Measurements from ENCODE around the gene CWH43.
"Not testable (repeated sequence)": the region's sequence is repeated elsewhere in the genome, so short reads cannot be mapped to it uniquely, and the experiment has no call there.

The CWH43 gene

GRCh38 chr4:48979914-48980579 lies 6.0 kb upstream of the CWH43 start:
- no peak for DNase-seq

DNA sequence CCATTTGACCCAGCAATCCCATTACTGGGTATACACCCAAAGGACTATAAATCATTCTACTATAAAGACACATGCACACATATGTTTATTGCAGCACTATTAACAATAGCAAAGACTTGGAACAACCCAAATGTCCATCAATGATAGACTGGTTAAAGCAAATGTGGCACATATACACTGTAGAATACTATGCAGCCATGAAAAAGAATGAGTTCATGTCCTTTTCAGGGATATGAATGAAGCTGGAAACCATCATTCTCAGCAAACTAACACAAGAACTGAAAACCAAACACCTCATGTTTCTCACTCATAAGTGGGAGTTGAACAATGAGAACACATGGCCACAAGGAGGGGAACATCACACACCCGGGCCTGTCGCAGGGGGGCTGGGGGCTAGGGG lies 2.1 kb upstream of the CWH43 start:
- DNase-seq, result not testable (repeated sequence)

- DNase-seq, result no peak
These were observed 486 bp upstream of the CWH43 start for GRCh38 chr4:48985602-48985975.

DNA sequence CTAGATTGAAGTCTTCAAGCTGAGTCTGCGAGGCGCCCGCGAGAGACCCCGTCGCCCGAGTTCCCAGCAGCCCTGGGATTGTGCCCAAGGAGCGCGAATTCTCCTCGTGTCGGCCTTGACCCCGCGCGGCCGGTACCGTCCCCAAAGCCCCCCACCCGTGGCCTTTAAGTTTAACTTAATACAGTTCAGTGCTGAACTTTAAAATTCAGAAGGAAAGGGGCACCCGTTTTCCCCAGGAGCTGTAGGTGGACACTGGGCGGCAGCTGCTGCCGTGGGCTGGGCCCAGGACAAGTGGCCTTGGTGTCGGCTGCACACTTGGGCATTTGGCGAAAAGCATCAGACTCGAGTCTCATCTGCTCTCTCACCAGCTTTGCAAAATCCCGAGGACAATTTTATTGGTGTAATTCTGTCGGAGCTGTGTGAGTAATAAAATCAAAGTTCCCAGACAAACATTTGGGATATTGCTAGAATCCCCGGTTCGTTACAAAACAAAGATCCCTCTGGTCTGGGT lies 634 bp downstream of the CWH43 start:
- no peak for DNase-seq

DNA sequence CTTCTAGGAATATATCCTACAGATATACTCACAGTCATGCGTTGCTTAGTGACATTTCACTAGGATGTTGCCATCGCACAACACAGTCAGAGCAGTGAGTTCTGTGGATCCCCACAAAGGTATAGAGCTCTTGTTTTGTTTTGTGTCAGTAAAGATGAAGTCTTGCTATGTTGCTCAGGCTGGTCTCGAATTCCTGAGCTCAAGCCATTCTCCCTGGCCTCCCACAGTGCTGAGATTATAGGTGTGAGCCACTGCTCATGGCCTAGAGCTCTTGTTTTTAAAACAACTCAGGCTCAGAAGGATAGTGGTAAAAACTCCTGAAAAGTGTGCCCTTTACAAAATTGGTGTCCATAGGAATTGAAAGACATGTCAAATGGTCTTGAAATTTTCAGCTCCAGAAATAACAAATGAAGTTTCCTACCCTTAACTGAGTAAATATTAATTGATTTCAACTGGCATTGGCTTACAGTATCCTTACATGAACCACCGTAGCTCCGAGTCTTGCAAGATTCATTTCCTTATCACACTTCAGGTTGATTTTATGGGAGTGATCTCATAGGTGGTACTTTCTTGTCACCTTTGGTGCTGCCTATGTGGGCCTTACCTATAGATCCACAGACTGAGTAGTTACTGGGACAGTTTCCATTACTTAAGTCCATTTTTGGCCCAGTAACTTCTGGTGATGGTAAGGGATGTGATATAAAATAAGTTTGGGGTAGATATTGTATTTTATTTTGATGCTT lies 3.6 kb downstream of the CWH43 start:
- DNase-seq, result no peak

DNA sequence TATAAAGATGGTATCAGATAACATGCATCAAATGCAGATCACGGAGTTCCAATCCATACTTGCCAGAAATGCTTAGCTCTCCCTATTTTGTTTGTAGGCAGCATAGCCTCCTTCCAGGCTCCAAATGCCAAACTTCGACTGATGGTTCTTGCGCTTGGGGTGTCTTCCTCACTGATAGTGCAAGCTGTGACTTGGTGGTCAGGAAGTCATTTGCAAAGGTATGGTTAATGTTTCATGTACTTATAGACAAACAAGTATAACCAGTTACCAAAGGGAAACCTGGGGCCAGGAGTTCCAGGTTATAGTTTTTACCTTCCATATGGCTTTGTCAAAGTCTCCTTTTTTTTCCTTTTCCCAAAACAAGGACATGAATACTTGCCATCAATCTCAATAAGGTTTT lies 5.3 kb downstream of the CWH43 start:
- DNase-seq, result no peak

DNA sequence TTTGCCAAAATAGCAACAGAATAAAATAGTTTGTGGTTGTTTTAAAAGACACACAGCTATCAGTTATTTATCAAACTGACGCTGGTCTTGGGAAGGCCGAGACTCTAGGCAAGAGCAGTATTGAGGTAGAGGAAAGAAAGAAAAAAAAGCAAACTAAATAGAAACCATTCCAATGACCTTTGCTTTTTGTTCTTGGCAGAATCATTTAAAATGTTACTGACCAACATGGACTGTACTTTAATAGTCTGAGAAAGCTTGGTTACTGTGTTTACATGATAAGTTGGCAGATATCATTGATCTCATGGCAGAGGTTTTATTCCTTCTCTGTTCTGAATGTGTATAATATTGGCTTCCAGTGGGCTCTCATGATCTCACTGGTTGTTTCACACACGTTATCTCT lies 11.9 kb downstream of the CWH43 start:
- no peak for DNase-seq

DNA sequence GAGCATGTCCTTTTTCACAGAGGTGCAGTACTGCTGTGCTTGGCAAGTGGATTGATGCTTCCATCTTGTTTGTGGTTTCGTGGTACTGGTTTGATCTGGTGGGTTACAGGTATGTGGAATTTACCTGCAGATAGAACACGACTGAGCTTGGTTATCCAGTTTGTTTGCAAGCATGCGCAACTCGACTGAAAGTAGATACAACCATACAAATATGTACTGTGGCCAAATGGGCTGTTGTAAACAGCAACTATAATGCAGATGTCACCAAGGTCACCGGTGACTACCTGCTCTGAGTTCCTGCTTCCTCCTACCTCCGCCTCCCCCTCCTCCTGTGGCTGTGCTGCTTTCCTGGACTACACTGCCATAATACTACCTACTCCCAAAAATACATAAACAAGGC lies 12.4 kb downstream of the CWH43 start:
- DNase-seq, result no peak

DNA sequence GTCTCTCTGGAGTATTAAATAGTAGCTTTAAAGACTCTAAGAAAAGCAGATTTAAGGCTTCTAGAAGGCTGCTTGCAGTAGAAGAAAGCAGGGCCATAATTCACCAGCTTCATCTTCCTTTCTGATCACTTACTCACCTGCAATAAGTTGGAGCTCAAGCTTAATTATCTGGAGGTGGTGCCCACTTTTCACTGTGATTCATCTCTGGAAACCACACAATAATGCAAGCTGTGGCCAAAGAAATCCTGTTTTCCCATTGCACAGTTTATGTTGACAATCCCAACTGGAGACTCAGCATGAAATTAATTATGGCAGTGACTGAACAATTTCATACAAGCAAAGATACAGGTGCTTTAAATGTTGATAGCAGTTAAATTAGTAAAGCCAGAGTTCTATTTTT lies 14.7 kb downstream of the CWH43 start:
- no peak for DNase-seq

GRCh38 chr4:49002931-49003330 lies 16.9 kb downstream of the CWH43 start:
- DNase-seq, result no peak

DNA sequence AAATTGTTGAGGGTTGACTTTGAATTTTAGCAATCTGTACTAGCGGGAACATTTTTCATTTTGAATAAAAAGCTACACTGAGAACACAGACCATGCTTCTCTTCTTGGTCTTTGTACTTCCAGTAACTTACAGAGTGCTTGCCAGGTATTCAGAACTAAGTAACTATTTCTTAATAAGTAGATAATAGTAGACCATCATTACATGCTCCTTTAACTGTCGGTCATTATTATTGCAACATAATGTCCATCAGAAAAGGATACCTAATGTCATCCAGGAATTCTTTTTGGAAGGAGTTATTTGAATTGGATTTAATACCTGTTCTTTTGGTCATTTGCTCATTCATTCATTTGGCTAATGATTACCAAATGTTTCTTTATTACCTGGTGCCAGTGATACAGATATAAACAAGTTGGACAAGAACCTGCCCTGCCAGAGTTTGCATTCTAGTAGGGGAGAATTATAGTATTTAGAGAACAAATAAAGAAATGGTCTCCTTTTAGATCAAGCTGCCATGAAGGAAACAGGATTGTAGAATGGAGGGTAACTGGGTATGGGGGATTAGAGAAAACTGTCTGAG lies 32.7 kb downstream of the CWH43 start:
- no peak for DNase-seq

GRCh38 chr4:49032440-49033161 lies 46.5 kb downstream of the CWH43 start:
- DNase-seq, result peak; percentile 4

DNA sequence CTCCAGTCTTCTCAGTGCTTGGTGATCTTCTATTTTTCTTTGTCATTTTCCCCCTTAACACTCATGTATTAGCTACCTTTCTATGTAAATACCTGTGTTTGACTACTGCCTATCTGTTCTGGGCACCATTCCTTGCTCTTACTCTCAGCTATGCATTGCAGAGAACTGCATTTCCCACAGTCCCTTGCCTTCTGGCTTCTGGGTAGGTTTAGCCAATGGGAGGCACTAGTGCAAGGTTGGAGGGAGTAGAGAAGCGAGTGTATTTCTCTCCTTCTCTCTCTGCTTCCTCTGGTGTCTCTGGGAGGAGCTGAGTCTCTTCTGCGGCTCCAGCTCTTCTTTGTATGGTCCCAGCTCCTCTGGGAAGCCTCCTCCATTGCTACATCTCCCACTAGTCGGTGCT lies 50.5 kb downstream of the CWH43 start:
- DNase-seq, result no peak

DNA sequence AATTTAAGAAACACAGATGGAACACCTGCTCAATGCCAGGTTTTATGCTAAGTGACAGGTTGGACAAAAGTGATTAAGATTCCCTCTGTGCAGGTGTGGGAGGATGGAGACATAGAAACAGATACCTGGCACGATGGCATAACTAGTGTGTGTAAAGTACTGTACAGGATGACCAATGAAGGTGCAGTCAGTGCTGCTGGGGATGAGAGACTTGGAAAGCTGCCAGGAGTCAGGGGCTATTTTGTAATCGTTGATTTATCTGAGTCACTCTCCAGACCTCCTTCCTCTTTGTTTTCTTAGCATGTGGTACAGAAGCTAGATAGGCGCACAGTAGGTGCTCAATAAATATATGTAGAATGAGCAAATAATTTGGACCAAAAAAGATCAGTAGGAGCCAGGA lies 58.2 kb downstream of the CWH43 start:
- DNase-seq, result peak; percentile 40

- no peak for DNase-seq
These were observed 72.2 kb downstream of the CWH43 start for GRCh38 chr4:49058306-49058705.

DNA sequence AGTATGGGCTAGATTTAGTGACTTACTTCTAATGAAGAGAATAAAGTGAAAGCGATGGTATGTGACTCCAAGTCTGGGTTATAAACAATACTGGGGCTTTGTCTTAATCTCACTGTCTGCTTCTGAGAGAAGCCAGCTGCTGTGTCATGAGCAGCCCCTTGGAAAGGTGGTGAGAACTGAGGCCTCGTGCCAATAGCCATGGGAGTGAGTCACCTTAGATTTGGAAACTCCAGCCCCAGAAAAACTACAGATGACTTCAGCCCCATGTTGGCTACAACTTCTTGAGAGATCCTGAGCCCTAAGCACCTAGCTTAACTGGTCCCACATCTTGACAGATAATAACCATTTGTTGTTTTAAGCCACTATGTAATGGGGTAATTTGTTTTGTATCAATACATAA lies 77.6 kb downstream of the CWH43 start:
- no peak for DNase-seq

DNA sequence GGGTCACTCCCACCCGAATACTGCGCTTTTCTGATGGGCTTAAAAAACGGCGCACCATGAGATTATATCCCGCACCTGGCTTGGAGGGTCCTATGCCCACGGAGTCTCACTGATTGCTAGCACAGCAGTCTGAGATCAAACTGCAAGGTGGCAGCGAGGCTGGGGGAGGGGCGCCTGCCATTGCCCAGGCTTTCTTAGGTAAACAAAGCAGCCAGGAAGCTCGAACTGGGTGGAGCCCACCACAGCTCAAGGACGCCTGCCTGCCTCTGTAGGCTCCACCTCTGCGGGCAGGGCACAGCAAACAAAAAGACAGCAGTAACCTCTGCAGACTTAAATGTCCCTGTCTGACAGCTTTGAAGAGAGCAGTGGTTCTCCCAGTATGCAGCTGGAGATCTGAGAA lies 86.1 kb downstream of the CWH43 start:
- DNase-seq, result not testable (repeated sequence)

GRCh38 chr4:49091883-49092282 lies 105.8 kb downstream of the CWH43 start:
- DNase-seq, result not testable (repeated sequence)

DNA sequence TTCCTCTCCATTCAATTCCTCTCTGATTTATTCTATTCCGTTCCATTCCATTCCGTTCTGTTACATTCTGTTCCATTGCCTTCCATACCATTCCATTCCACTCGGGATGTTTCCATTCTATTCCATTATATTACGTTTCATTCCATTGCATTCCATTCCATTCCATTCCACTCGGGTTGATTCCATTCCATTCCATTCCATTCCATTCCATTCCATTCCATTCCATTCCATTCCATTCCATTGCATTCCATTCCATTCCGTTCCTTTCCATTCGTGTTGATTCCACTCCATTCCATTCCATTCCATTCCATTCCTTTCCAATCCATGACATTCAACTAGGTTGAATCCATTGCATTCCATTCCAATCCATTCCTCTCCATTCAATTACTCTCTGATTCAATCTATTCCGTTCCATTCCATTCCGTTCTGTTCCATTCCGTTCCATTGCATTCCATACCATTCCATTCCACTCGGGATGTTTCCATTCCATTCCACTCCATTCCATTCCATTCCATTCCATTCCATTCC lies 106.6 kb downstream of the CWH43 start:
- not testable (repeated sequence) for DNase-seq

- not testable (repeated sequence) for DNase-seq
These were observed 110.1 kb downstream of the CWH43 start for GRCh38 chr4:49096215-49096614.

DNA sequence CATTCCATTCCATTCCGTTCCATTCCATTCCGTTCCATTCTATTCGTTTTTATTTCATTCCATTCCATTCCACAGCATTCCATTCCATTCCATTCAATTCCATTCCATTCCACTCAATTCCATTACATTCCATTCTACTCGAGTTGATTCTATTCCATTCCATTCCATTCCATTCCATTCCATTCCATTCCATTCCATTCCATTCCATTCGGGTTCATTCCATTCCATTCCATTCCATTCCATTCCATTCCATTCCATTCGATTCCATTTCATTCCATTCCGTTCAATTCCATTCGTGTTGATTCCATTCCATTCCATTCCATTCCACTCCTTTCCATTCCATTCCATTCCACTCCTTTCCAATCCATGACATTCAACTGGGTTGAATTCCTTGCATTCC lies 110.6 kb downstream of the CWH43 start:
- not testable (repeated sequence) for DNase-seq

GRCh38 chr4:49097071-49097470 lies 111.0 kb downstream of the CWH43 start:
- DNase-seq, result not testable (repeated sequence)

DNA sequence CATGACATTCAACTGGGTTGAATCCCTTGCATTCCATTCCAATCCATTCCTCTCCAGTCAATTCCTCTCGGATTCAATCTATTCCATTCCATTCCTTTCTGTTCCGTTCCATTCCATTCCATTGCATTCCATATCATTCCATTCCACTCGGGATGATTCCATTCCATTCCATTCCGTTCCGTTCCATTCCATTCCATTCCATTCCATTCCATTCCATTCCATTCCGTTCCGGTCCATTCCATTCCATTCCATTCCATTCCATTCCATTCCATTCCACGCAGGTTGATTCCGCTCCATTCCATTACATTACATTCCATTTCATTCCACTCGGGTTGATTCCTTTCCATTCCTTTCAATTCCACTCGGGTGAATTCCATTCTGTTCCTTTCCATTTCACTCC lies 111.4 kb downstream of the CWH43 start:
- DNase-seq, result not testable (repeated sequence)
